Uterus (tissue), 2 donors: ENCODE results near the gene NRARP.

Experiments
- POLR2A ChIP-seq, 2 donors: fragments of 450-650 bp; IDR thresholded peaks; one replicate each; pipeline ENCODE4 v1.6.1; 2016; ENCODE audit warnings: antibody characterized with exemption in 2 of 2, mild to moderate bottlenecking in 1 of 2, moderate library complexity in 1 of 2
- TF ChIP-seq, protein P1 (sequence below), 4 experiments: fragments of 200-600 bp in 2 of 4; fragments of 450-650 bp in 2 of 4; sonication (generic) in 2 of 4; IDR thresholded peaks; one replicate each; pipeline ENCODE4 v1.5.1; 2016 to 2019; ENCODE audit warnings: antibody characterized with exemption in 4 of 4, mild to moderate bottlenecking in 2 of 4, moderate library complexity in 1 of 4

DNA sequence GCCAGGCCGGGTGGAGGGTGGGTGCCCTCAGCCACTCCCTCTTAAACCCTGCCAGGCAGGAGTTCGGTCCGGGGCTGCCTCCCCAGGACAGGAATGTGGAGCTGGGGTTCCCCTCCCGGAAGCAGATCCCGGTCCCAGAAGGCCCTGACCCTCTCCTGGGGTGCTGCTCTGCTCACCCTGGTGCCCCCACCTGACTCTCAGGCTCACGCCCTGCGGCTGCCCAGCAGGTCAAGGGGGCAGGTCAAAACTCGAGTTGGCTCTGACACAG lies 3.7 kb upstream of the NRARP start:
- TF ChIP-seq, protein P1, sequence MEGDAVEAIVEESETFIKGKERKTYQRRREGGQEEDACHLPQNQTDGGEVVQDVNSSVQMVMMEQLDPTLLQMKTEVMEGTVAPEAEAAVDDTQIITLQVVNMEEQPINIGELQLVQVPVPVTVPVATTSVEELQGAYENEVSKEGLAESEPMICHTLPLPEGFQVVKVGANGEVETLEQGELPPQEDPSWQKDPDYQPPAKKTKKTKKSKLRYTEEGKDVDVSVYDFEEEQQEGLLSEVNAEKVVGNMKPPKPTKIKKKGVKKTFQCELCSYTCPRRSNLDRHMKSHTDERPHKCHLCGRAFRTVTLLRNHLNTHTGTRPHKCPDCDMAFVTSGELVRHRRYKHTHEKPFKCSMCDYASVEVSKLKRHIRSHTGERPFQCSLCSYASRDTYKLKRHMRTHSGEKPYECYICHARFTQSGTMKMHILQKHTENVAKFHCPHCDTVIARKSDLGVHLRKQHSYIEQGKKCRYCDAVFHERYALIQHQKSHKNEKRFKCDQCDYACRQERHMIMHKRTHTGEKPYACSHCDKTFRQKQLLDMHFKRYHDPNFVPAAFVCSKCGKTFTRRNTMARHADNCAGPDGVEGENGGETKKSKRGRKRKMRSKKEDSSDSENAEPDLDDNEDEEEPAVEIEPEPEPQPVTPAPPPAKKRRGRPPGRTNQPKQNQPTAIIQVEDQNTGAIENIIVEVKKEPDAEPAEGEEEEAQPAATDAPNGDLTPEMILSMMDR (IDR thresholded peaks at IDR 0.05) = no peak
- no peak for TF ChIP-seq POLR2A (IDR thresholded peaks at IDR 0.05)
